Hepatocyte (in vitro differentiated cells): ENCODE data around the gene AOC3.

Experiments
- EZH2 ChIP-seq: fragments of 200-600 bp; sonication (generic); IDR thresholded peaks from 2 replicates; pipeline ENCODE4 v1.6.1; 2016; ENCODE audit warnings: antibody characterized with exemption, mild to moderate bottlenecking, borderline replicate concordance
- TF ChIP-seq, protein P1 (sequence below): fragments of 200-600 bp; sonication (generic); IDR thresholded peaks from 2 replicates; pipeline ENCODE4 v1.5.1; 2016; ENCODE audit warnings: antibody characterized with exemption, mild to moderate bottlenecking; ENCODE audit not compliant: poor library complexity

- TF ChIP-seq EZH2, result no peak
- TF ChIP-seq, protein P1, sequence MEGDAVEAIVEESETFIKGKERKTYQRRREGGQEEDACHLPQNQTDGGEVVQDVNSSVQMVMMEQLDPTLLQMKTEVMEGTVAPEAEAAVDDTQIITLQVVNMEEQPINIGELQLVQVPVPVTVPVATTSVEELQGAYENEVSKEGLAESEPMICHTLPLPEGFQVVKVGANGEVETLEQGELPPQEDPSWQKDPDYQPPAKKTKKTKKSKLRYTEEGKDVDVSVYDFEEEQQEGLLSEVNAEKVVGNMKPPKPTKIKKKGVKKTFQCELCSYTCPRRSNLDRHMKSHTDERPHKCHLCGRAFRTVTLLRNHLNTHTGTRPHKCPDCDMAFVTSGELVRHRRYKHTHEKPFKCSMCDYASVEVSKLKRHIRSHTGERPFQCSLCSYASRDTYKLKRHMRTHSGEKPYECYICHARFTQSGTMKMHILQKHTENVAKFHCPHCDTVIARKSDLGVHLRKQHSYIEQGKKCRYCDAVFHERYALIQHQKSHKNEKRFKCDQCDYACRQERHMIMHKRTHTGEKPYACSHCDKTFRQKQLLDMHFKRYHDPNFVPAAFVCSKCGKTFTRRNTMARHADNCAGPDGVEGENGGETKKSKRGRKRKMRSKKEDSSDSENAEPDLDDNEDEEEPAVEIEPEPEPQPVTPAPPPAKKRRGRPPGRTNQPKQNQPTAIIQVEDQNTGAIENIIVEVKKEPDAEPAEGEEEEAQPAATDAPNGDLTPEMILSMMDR, result no peak
These were observed 1.4 kb upstream of the AOC3 start for GRCh38 chr17:42849451-42850181.
